HUES6 (cell line): Measurements from ENCODE around the gene KCNJ6.

Experiments used
- H3K27ac ChIP-seq: 2 replicates; pipeline ENCODE4 v1.7.0; 2013; ENCODE audit warnings: low read depth, mild to moderate bottlenecking, low read length, inconsistent platforms
- H3K27me3 ChIP-seq: 2 replicates; pipeline ENCODE4 v1.6.1; 2013; ENCODE audit warnings: low read length; ENCODE audit not compliant: control insufficient read depth, insufficient read depth
- H3K36me3 ChIP-seq: 2 replicates; pipeline ENCODE4 v1.6.1; 2013; ENCODE audit warnings: low read length; ENCODE audit not compliant: control insufficient read depth, insufficient read depth
- H3K4me1 ChIP-seq: 2 replicates; pipeline ENCODE4 v1.6.1; 2013; ENCODE audit warnings: low read length; ENCODE audit not compliant: control insufficient read depth, insufficient read depth
- H3K4me3 ChIP-seq: 2 replicates; pipeline ENCODE4 v1.5.1; 2013; ENCODE audit warnings: low read depth, low read length
- H3K9ac ChIP-seq: one replicate; pipeline ENCODE4 v1.6.1; 2013; ENCODE audit warnings: mild to moderate bottlenecking, low read length
- H3K9me3 ChIP-seq: 2 replicates; pipeline ENCODE4 v1.6.1; 2013; ENCODE audit warnings: low read depth, low read length; ENCODE audit not compliant: control insufficient read depth, insufficient read depth

KCNJ6 gene

GRCh38 chr21:37877888-37878684 lies 38.2 kb downstream of the KCNJ6 start:
- H3K27ac ChIP-seq, result no peak overlapping the region
- no peaks in the 10 kb centered on the region for H3K27me3 ChIP-seq
- H3K9ac ChIP-seq, result no peak overlapping the region
- H3K9me3 ChIP-seq, result no peaks in the 10 kb centered on the region
- no peak overlapping the region for H3K4me3 ChIP-seq
- no peaks in the 10 kb centered on the region for H3K36me3 ChIP-seq
- no peaks in the 10 kb centered on the region for H3K4me1 ChIP-seq

- H3K9ac ChIP-seq, result no peak overlapping the region
- no peaks in the 10 kb centered on the region for H3K4me1 ChIP-seq
- no peak overlapping the region for H3K4me3 ChIP-seq
- no peaks in the 10 kb centered on the region for H3K27me3 ChIP-seq
- H3K27ac ChIP-seq, result no peak overlapping the region
- H3K9me3 ChIP-seq, result no peaks in the 10 kb centered on the region
- H3K36me3 ChIP-seq, result no peaks in the 10 kb centered on the region
Observed at GRCh38 chr21:37877171-37877570, 39.1 kb downstream of the KCNJ6 start.

GRCh38 chr21:37876561-37876960 lies 39.7 kb downstream of the KCNJ6 start:
- H3K9me3 ChIP-seq, result no peaks in the 10 kb centered on the region
- H3K36me3 ChIP-seq, result no peaks in the 10 kb centered on the region
- H3K4me1 ChIP-seq, result no peaks in the 10 kb centered on the region
- no peaks in the 10 kb centered on the region for H3K27me3 ChIP-seq
- H3K27ac ChIP-seq, result no peak overlapping the region
- H3K4me3 ChIP-seq, result no peak overlapping the region
- H3K9ac ChIP-seq, result no peak overlapping the region

- H3K27me3 ChIP-seq, result no peaks in the 10 kb centered on the region
- H3K9me3 ChIP-seq, result no peaks in the 10 kb centered on the region
- H3K4me1 ChIP-seq, result no peaks in the 10 kb centered on the region
- H3K9ac ChIP-seq, result no peak overlapping the region
- H3K27ac ChIP-seq, result no peak overlapping the region
- no peak overlapping the region for H3K4me3 ChIP-seq
- no peaks in the 10 kb centered on the region for H3K36me3 ChIP-seq
Observed at GRCh38 chr21:37874904-37875780, 41.1 kb downstream of the KCNJ6 start.

- Histone ChIP-seq H3K36me3 (no peaks in the 10 kb centered on the region), H3K27me3 (no peaks in the 10 kb centered on the region), H3K27ac (no peak overlapping the region), H3K9ac (no peak overlapping the region), H3K9me3 (no peaks in the 10 kb centered on the region), H3K4me1 (no peaks in the 10 kb centered on the region), H3K4me3 (no peak overlapping the region)
Observed at GRCh38 chr21:37874481-37874880, 41.8 kb downstream of the KCNJ6 start.

DNA sequence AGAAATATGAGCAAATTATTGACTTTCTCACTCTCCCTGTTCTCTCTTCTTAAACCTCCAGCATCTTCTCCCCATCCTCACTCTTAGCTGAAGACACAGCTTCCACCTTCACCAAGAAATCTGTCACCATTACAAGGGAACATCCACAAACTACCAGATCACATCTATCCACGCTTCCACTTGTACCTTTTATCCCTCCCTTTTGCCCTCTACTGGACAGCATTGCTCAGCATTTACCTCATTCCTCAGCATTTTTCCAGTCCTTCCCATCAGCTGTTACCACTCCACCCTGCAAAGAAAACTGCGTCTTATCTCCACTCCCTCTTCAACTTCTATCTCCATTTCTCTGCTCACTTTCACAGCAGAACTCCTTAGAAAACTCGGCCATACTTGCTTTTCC lies 42.6 kb downstream of the KCNJ6 start:
- Histone ChIP-seq H3K27ac (no peak overlapping the region), H3K4me3 (no peak overlapping the region), H3K36me3 (no peaks in the 10 kb centered on the region), H3K27me3 (no peaks in the 10 kb centered on the region), H3K4me1 (no peaks in the 10 kb centered on the region), H3K9me3 (no peaks in the 10 kb centered on the region), H3K9ac (no peak overlapping the region)

DNA sequence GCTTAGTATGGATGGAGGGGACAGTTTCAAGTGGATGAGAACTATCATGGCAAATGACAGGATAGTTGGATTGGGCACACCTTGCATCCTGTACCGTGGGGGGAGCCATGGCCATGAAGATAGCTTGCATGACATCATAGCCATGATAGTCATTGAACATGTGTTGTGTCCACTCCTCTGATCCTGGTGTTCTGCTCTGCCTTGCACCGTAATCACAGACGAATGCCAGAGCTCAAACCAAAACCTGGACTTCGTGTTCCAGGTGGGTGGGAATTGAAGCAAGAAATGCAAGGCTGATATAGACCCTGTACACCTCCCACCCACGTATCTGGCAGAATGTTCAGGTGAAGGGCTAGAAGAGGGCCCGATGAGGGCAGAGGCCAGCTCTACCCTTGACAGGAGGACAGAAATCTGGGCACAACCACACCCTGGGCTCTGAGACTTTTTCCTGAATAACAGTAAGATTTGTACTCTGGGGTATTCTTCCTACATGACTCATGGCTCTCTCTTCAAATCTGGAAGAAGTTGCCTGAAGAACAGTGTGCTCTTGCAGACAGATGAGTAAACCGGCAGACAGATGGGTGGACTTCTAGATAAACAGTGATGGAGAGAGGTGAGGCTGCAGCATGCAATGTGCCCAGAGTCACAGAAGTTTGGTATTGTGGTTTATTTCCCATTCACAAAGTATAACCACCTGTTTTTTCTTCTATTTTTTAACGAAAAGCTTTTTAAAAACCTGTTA lies 45.0 kb downstream of the KCNJ6 start:
- H3K4me1 ChIP-seq, result no peaks in the 10 kb centered on the region
- no peak overlapping the region for H3K4me3 ChIP-seq
- no peaks in the 10 kb centered on the region for H3K36me3 ChIP-seq
- no peaks in the 10 kb centered on the region for H3K9me3 ChIP-seq
- H3K27ac ChIP-seq, result no peak overlapping the region
- H3K9ac ChIP-seq, result no peak overlapping the region
- no peaks in the 10 kb centered on the region for H3K27me3 ChIP-seq

DNA sequence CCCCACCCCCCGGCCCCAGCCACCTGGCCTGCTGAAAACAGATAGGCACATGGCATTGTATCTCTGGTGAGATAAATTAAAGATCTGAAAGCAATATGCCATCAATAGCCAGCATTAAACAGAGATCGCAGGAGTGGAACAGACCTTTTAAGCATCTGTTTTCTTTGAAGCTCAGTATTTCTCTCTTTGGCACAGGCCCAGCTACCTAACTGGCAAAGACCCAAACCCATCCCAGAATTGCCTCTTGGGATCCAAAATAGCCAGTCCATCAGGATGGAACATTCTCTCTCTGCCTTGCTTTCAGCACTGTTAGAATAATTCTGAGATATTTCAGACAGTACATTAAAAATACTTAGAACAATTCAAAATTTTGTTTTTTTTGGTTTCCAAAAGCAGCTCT lies 46.0 kb downstream of the KCNJ6 start:
- no peaks in the 10 kb centered on the region for H3K4me1 ChIP-seq
- no peak overlapping the region for H3K27ac ChIP-seq
- H3K4me3 ChIP-seq, result no peak overlapping the region
- no peaks in the 10 kb centered on the region for H3K27me3 ChIP-seq
- H3K36me3 ChIP-seq, result no peaks in the 10 kb centered on the region
- H3K9ac ChIP-seq, result no peak overlapping the region
- no peaks in the 10 kb centered on the region for H3K9me3 ChIP-seq

GRCh38 chr21:37869661-37870060 lies 46.6 kb downstream of the KCNJ6 start:
- no peaks in the 10 kb centered on the region for H3K27me3 ChIP-seq
- H3K4me3 ChIP-seq, result no peak overlapping the region
- no peaks in the 10 kb centered on the region for H3K4me1 ChIP-seq
- H3K9me3 ChIP-seq, result no peaks in the 10 kb centered on the region
- H3K27ac ChIP-seq, result no peak overlapping the region
- H3K9ac ChIP-seq, result no peak overlapping the region
- no peaks in the 10 kb centered on the region for H3K36me3 ChIP-seq

- Histone ChIP-seq H3K4me3 (no peak overlapping the region), H3K27me3 (no peaks in the 10 kb centered on the region), H3K36me3 (no peaks in the 10 kb centered on the region), H3K9me3 (no peaks in the 10 kb centered on the region), H3K27ac (no peak overlapping the region), H3K9ac (no peak overlapping the region), H3K4me1 (no peaks in the 10 kb centered on the region)
Observed at GRCh38 chr21:37868446-37869295, 47.6 kb downstream of the KCNJ6 start.
